Mesenchymal stem cell (in vitro differentiated cells and primary cell): ENCODE results near the gene DCUN1D1.

Source experiments
- DNase-seq: peaks from one replicate; pipeline ENCODE4 v3.0.0-alpha.2; 2013
- H2AFZ ChIP-seq: one replicate; pipeline ENCODE4 v1.6.1; 2013; ENCODE audit warnings: low read depth, mild to moderate bottlenecking, control low read depth, inconsistent platforms, low read length, moderate library complexity
- H2AK5ac ChIP-seq: 2 replicates; pipeline ENCODE4 v1.6.1; 2013; ENCODE audit warnings: low read length, moderate library complexity, mild to moderate bottlenecking, inconsistent platforms; ENCODE audit not compliant: severe bottlenecking
- H2BK120ac ChIP-seq: one replicate; pipeline ENCODE4 v1.6.1; 2013; ENCODE audit warnings: low read depth, mild to moderate bottlenecking, inconsistent platforms, low read length, moderate library complexity
- H2BK12ac ChIP-seq, 2 experiments: one replicate each; pipeline ENCODE4 v1.6.1; 2013; ENCODE audit warnings: inconsistent platforms in 2 of 2, low read length in 2 of 2, mild to moderate bottlenecking in 2 of 2, moderate library complexity in 2 of 2, control low read depth in 1 of 2
- H2BK15ac ChIP-seq: one replicate; pipeline ENCODE4 v1.6.1; 2013; ENCODE audit warnings: mild to moderate bottlenecking, low read depth, inconsistent platforms; ENCODE audit not compliant: poor library complexity, severe bottlenecking
- H2BK5ac ChIP-seq: 2 replicates; pipeline ENCODE4 v1.6.1; 2013; ENCODE audit warnings: low read depth, mild to moderate bottlenecking, low read length, control low read depth, inconsistent platforms; ENCODE audit not compliant: poor library complexity, severe bottlenecking
- H3K14ac ChIP-seq, 2 experiments: one replicate each; pipeline ENCODE4 v1.6.1; 2013; ENCODE audit warnings: inconsistent platforms in 2 of 2, low read length in 2 of 2, control low read depth in 1 of 2, mild to moderate bottlenecking in 1 of 2, moderate library complexity in 1 of 2
- H3K18ac ChIP-seq, 2 experiments: one replicate each; pipeline ENCODE4 v1.6.1; 2013; ENCODE audit warnings: inconsistent platforms in 2 of 2, low read length in 2 of 2, control low read depth in 1 of 2, low read depth in 1 of 2, mild to moderate bottlenecking in 1 of 2
- H3K23ac ChIP-seq, 2 experiments: one replicate each; pipeline ENCODE4 v1.6.1; 2013; ENCODE audit warnings: inconsistent platforms in 2 of 2, low read length in 2 of 2, mild to moderate bottlenecking in 2 of 2, moderate library complexity in 2 of 2, control low read depth in 1 of 2
- H3K27ac ChIP-seq: 2 replicates; pipeline ENCODE4 v1.5.1; 2013; ENCODE audit warnings: mild to moderate bottlenecking, moderate library complexity, low read length, control low read depth, inconsistent platforms; ENCODE audit not compliant: poor library complexity, severe bottlenecking
- H3K27me3 ChIP-seq, 2 experiments: 2 replicates each; pipeline versions ENCODE4 v1.6.1 to v1.7.0; 2013; ENCODE audit warnings: low read length in 2 of 2, mild to moderate bottlenecking in 2 of 2, moderate library complexity in 2 of 2, control low read depth in 1 of 2, inconsistent platforms in 1 of 2; ENCODE audit not compliant: control insufficient read depth in 1 of 2, insufficient read depth in 1 of 2
- H3K36me3 ChIP-seq, 2 experiments: 2 replicates each; pipeline versions ENCODE4 v1.6.1 to v1.7.0; 2013; ENCODE audit warnings: low read length in 2 of 2, control low read depth in 1 of 2, inconsistent platforms in 1 of 2, low read depth in 1 of 2, mild to moderate bottlenecking in 1 of 2; ENCODE audit not compliant: insufficient read depth in 2 of 2, control insufficient read depth in 1 of 2
- H3K4ac ChIP-seq, 2 experiments: one replicate each; pipeline ENCODE4 v1.6.1; 2013; ENCODE audit warnings: inconsistent platforms in 2 of 2, low read length in 2 of 2, mild to moderate bottlenecking in 2 of 2, moderate library complexity in 2 of 2, control low read depth in 1 of 2, low read depth in 1 of 2
- H3K4me1 ChIP-seq: 2 replicates; pipeline ENCODE4 v1.6.1; 2013; ENCODE audit warnings: low read depth, low read length, control low read depth; ENCODE audit not compliant: control insufficient read depth, insufficient read depth
- H3K4me2 ChIP-seq: 2 replicates; pipeline ENCODE4 v1.6.1; 2013; ENCODE audit warnings: low read length, mild to moderate bottlenecking, inconsistent platforms; ENCODE audit not compliant: poor library complexity, severe bottlenecking
- H3K4me3 ChIP-seq, 2 experiments: 2 replicates each; pipeline versions ENCODE4 v1.5.1 to v1.7.0; 2013; ENCODE audit warnings: low read length in 2 of 2, mild to moderate bottlenecking in 2 of 2, control low read depth in 1 of 2, low read depth in 1 of 2; ENCODE audit not compliant: insufficient read depth in 1 of 2
- H3K79me1 ChIP-seq: replicated peaks from 2 replicates; pipeline ENCODE4 v1.6.1; 2013; ENCODE audit warnings: mild to moderate bottlenecking, control low read depth, low read length, inconsistent platforms; ENCODE audit not compliant: poor library complexity, severe bottlenecking
- H3K9ac ChIP-seq: 2 replicates; pipeline ENCODE4 v1.7.0; 2013; ENCODE audit warnings: mild to moderate bottlenecking, low read length, moderate library complexity
- H3K9me3 ChIP-seq: 2 replicates; pipeline ENCODE4 v1.7.0; 2013; ENCODE audit warnings: mild to moderate bottlenecking, low read length; ENCODE audit not compliant: control insufficient read depth
- H4K8ac ChIP-seq: one replicate; pipeline ENCODE4 v1.6.1; 2013; ENCODE audit warnings: inconsistent platforms, mild to moderate bottlenecking, low read length, moderate library complexity
- H4K91ac ChIP-seq: one replicate; pipeline ENCODE4 v1.6.1; 2013; ENCODE audit warnings: mild to moderate bottlenecking, low read length, inconsistent platforms
- WGBS: methylation state at CpG from one replicate; pipeline ENCODE4 v1.1.7; 2013; ENCODE audit warnings: mixed read lengths; 5-methylcytosine and 5-hydroxymethylcytosine counted together

DCUN1D1 gene

DNA sequence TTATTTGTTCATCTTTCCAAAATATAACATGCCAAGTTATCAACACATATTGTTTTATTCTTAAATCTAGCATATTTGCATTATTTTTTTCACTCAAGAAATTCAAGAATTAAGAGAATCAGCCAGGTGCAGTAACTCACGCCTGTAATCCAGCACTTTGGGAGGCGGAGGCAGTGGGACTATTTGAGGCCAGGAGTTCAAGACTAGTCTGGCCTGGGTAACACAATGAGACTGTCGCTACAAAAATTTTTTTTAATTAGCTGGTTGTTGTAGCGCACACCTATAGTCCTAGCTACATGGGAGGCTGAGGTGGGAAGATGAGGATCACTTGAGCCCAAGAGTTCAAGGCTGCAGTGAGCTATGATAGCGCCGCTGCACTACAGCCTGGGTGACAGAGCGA, 10.5 kb downstream of the DCUN1D1 start:
- Histone ChIP-seq H3K4ac (no peak overlapping the region), H2BK5ac (no peak overlapping the region), H2AFZ (no peak overlapping the region), H3K27ac (peak overlapping the region; percentile 17), H3K4me3 (no peak overlapping the region), H4K91ac (no peak overlapping the region), H4K8ac (no peak overlapping the region), H3K79me1 (peaks cover 5% of the 10 kb centered on the region), H3K4me1 (peaks cover 13% of the 10 kb centered on the region), H3K27me3 (no peaks in the 10 kb centered on the region), H2BK120ac (no peak overlapping the region), H2BK15ac (no peak overlapping the region), H3K36me3 (peaks cover 0 to 3% of the 10 kb centered on the region in 2 experiments), H2AK5ac (peak overlapping the region; percentile 99), H2BK12ac (no peak overlapping the region), H3K18ac (no peak overlapping the region), H3K4me2 (no peak overlapping the region), H3K14ac (no peak overlapping the region), H3K9ac (peak overlapping the region; percentile 78), H3K9me3 (no peaks in the 10 kb centered on the region), H3K23ac (no peak overlapping the region)
- DNase-seq, result no peak
- WGBS, result 93% methylated on average over 4 of the region's 7 CpGs

DNA sequence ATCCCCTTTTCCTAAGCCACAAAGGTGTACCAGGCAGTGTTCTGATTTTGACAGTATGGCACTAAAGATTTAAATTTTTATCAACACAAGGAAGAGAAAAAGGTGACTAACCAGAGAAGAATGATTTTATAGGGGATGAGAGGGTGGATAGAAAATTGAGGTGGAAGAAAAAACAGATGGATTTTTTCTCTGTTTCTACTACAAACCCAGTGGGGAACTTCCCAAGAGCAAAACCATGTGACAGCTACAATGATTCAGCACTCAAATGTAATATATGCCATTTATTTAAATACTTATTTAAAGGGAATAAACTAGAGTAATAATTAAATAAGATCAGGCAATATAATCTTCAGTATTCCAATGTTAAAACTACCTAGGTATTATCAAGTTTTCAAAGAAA, 11.1 kb downstream of the DCUN1D1 start:
- Histone ChIP-seq H2BK12ac (no peak overlapping the region), H4K91ac (no peak overlapping the region)

DNA sequence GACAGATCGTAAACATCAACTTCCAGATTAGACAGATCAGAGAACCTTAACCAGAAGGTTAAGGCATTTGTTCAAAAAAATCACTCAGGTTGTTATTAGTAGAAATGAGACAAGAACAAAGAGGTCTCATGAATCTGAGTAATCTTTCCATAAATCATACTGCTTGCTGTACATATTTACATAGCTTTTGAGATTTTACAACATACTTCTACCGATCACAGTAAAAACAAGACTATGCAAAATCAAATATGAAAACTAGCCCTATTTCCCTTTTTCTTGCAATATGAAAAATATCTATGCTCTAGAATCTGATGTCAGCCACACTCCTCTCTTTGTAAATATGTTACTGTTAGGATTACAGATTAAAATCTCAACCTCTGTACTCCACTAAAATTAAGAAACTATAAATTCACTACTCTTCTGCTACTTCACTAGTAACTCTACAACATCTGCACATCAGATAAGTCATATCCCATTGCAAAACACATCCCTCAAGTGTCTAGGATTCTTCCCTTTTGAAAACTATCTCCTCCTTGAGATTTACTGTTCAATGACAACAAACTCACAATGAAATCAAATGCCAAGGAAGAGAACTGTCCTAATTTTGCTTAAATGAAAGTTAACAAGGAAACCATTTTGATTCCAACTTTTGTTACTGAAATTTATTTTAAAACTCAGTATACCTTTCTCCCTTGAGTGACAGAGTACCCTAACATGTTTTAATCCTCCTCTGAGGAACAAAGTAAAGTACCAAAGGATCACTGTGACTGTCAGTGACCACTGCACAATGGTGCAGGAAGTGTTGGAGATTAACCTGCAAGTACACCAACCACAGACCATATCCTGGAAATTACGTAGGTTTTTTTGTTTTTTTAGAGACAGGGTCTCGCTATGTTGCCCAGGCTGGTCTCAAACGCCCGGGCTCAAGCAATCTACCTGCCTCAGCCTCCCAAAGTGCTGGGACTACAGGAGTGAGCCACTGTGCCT, 12.8 kb downstream of the DCUN1D1 start:
- H3K36me3 ChIP-seq, result peaks cover 3 to 13% of the 10 kb centered on the region in 2 experiments
- DNase-seq, result no peak
- H3K23ac ChIP-seq, result no peak overlapping the region
- no peaks in the 10 kb centered on the region for H3K9me3 ChIP-seq
- no peak overlapping the region for H2AFZ ChIP-seq
- H3K9ac ChIP-seq, result no peak overlapping the region
- no peak overlapping the region for H3K18ac ChIP-seq
- WGBS, result 95% methylated on average over 5 of the region's 6 CpGs
- peaks cover 8% of the 10 kb centered on the region for H3K79me1 ChIP-seq
- H2BK12ac ChIP-seq, result no peak overlapping the region
- no peak overlapping the region for H3K27ac ChIP-seq
- H2BK15ac ChIP-seq, result no peak overlapping the region
- no peak overlapping the region for H4K91ac ChIP-seq
- no peak overlapping the region for H4K8ac ChIP-seq
- no peak overlapping the region for H2BK120ac ChIP-seq
- H3K14ac ChIP-seq, result no peak overlapping the region
- H3K4me3 ChIP-seq, result no peak overlapping the region
- no peak overlapping the region for H3K4me2 ChIP-seq
- H3K27me3 ChIP-seq, result no peaks in the 10 kb centered on the region
- no peak overlapping the region for H3K4ac ChIP-seq
- H3K4me1 ChIP-seq, result peaks cover 10% of the 10 kb centered on the region
- H2BK5ac ChIP-seq, result no peak overlapping the region
- H2AK5ac ChIP-seq, result no peak overlapping the region

More for the DNA sequence above, 11.1 kb downstream of the DCUN1D1 start:
- H3K14ac ChIP-seq, result no peak overlapping the region
- no peak overlapping the region for H2BK5ac ChIP-seq
- peak overlapping the region; percentile 78 for H3K9ac ChIP-seq
- H4K8ac ChIP-seq, result no peak overlapping the region
- H3K27me3 ChIP-seq, result no peaks in the 10 kb centered on the region
- peak overlapping the region; percentile 65 for H3K27ac ChIP-seq
- peaks cover 13% of the 10 kb centered on the region for H3K4me1 ChIP-seq
- peaks cover 5% of the 10 kb centered on the region for H3K79me1 ChIP-seq
- peak; percentile 54 for DNase-seq
- H3K4me2 ChIP-seq, result no peak overlapping the region
- H3K18ac ChIP-seq, result no peak overlapping the region
- no peak overlapping the region for H3K4ac ChIP-seq
- H3K23ac ChIP-seq, result no peak overlapping the region
- no peaks in the 10 kb centered on the region for H3K9me3 ChIP-seq
- H2AFZ ChIP-seq, result no peak overlapping the region
- H2BK120ac ChIP-seq, result no peak overlapping the region
- no peak overlapping the region for H2BK15ac ChIP-seq
- H3K36me3 ChIP-seq, result peaks cover 0 to 3% of the 10 kb centered on the region in 2 experiments
- H3K4me3 ChIP-seq, result no peak overlapping the region
- no peak overlapping the region for H2AK5ac ChIP-seq

DNA sequence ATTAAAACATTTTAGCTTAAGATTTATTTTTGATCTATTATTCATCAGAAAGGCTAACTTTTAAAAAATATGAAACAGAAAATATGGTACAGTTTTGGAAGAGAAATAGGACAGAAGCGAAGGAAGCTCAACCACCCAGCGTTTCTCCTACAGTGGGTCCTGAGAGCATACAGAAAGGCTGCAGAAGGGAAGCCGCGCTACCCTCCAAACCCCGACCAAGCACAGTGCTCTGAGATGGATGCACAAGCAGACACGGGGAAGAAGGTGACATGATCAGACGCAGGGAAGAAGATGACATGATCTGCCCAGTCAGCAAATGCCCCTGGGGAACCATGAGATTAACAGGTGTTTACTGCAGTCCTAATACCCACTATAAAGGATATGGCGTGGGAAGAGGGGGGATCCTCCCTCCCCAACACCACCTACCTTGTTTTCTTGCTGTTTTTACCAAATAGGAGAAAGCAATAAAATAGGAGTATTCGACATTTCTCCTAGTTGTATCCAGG, 14.4 kb downstream of the DCUN1D1 start:
- H3K9me3 ChIP-seq, result no peaks in the 10 kb centered on the region
- H3K23ac ChIP-seq, result no peak overlapping the region
- no peak overlapping the region for H2BK15ac ChIP-seq
- H3K9ac ChIP-seq, result no peak overlapping the region
- 95% methylated on average over 9 of the region's 9 CpGs for WGBS
- H2BK12ac ChIP-seq, result no peak overlapping the region
- H3K27ac ChIP-seq, result no peak overlapping the region
- no peak overlapping the region for H3K18ac ChIP-seq
- H4K8ac ChIP-seq, result no peak overlapping the region
- no peak overlapping the region for H3K4me3 ChIP-seq
- H3K4me1 ChIP-seq, result peaks cover 3% of the 10 kb centered on the region
- H2BK120ac ChIP-seq, result no peak overlapping the region
- no peaks in the 10 kb centered on the region for H3K27me3 ChIP-seq
- H4K91ac ChIP-seq, result no peak overlapping the region
- no peak overlapping the region for H3K14ac ChIP-seq
- H3K4me2 ChIP-seq, result no peak overlapping the region
- H3K36me3 ChIP-seq, result peaks cover 3 to 28% of the 10 kb centered on the region in 2 experiments
- peaks cover 12% of the 10 kb centered on the region for H3K79me1 ChIP-seq
- H2BK5ac ChIP-seq, result no peak overlapping the region
- DNase-seq, result no peak
- no peak overlapping the region for H2AK5ac ChIP-seq
- no peak overlapping the region for H2AFZ ChIP-seq
- no peak overlapping the region for H3K4ac ChIP-seq
